ENCODE results near the gene SPATA25.

The SPATA25 gene

GRCh38 chr20:45845452-45845851 is 42.0 kb downstream of the SPATA25 start:
- H3K27ac ChIP-seq (ENCODE audit: insufficient read depth in 1 of 2, low read depth in 1 of 2, low read length in 2 of 2, poor library complexity in 1 of 2, severe bottlenecking in 2 of 2): no peak overlapping the region
- peaks cover 12 to 71% (median 43%) of the 10 kb centered on the region in 4 experiments for H3K36me3 ChIP-seq (ENCODE audit: control insufficient read depth in 4 of 4, insufficient read depth in 4 of 4, low read length in 3 of 4)
- peaks cover 3 to 15% (median 10%) of the 10 kb centered on the region in 4 experiments for H3K4me1 ChIP-seq (ENCODE audit: control extremely low read depth in 1 of 4, control insufficient read depth in 4 of 4, insufficient read depth in 4 of 4, low read length in 3 of 4)
- no peaks in the 10 kb centered on the region for H3K27me3 ChIP-seq (replicated peaks in 2 of 5; ENCODE audit: control insufficient read depth in 4 of 5, insufficient read depth in 5 of 5, low read length in 4 of 5)
- CTCF ChIA-PET: interaction anchor here (2.0 kb wide), 1 partner anchor 46 kb away, joined by 7 read pairs; no protein-coding TSS in a partner anchor
- no peak for DNase-seq
- H3K4me3 ChIP-seq (ENCODE audit: control insufficient read depth in 1 of 7, extremely low read depth in 1 of 7, insufficient read depth in 4 of 7, low read depth in 2 of 7, low read length in 6 of 7): no peak overlapping the region
- H3K9me3 ChIP-seq (ENCODE audit: control extremely low read depth in 1 of 5, control insufficient read depth in 4 of 5, insufficient read depth in 2 of 5, low read depth in 1 of 5, low read length in 4 of 5): no peaks in the 10 kb centered on the region
- POLR2A ChIA-PET: no interaction called here

- no peak for DNase-seq
- peaks cover 12 to 54% (median 40%) of the 10 kb centered on the region in 4 experiments for H3K36me3 ChIP-seq (ENCODE audit: control insufficient read depth in 4 of 4, insufficient read depth in 4 of 4, low read length in 3 of 4)
- H3K4me3 ChIP-seq (ENCODE audit: control insufficient read depth in 1 of 7, extremely low read depth in 1 of 7, insufficient read depth in 4 of 7, low read depth in 2 of 7, low read length in 6 of 7): no peak overlapping the region
- H3K27ac ChIP-seq (ENCODE audit: insufficient read depth in 1 of 2, low read depth in 1 of 2, low read length in 2 of 2, poor library complexity in 1 of 2, severe bottlenecking in 2 of 2): no peak overlapping the region
- ChIA-PET CTCF (interaction anchor here (1.2 to 2.0 kb wide), 2 partner anchors 9 to 44 kb away, joined by 4 to 7 read pairs; no protein-coding TSS in a partner anchor), POLR2A (no interaction called here)
- WGBS (ENCODE audit: insufficient coverage): 98% methylated on average over 11 of the region's 14 CpGs
- peaks cover 3 to 15% (median 10%) of the 10 kb centered on the region in 4 experiments for H3K4me1 ChIP-seq (ENCODE audit: control extremely low read depth in 1 of 4, control insufficient read depth in 4 of 4, insufficient read depth in 4 of 4, low read length in 3 of 4)
- H3K27me3 ChIP-seq (replicated peaks in 2 of 5; ENCODE audit: control insufficient read depth in 4 of 5, insufficient read depth in 5 of 5, low read length in 4 of 5): no peaks in the 10 kb centered on the region
- H3K9me3 ChIP-seq (ENCODE audit: control extremely low read depth in 1 of 5, control insufficient read depth in 4 of 5, insufficient read depth in 2 of 5, low read depth in 1 of 5, low read length in 4 of 5): no peaks in the 10 kb centered on the region
These were observed 43.9 kb downstream of the SPATA25 start for GRCh38 chr20:45843506-45843905.

- Histone ChIP-seq H3K36me3 (ENCODE audit: control insufficient read depth in 4 of 4, insufficient read depth in 4 of 4, low read length in 3 of 4) (peaks cover 12 to 49% (median 33%) of the 10 kb centered on the region in 4 experiments), H3K9me3 (ENCODE audit: control extremely low read depth in 1 of 5, control insufficient read depth in 4 of 5, insufficient read depth in 2 of 5, low read depth in 1 of 5, low read length in 4 of 5) (no peaks in the 10 kb centered on the region), H3K4me1 (ENCODE audit: control extremely low read depth in 1 of 4, control insufficient read depth in 4 of 4, insufficient read depth in 4 of 4, low read length in 3 of 4) (peaks cover 3 to 15% (median 10%) of the 10 kb centered on the region in 4 experiments), H3K27me3 (replicated peaks in 2 of 5; ENCODE audit: control insufficient read depth in 4 of 5, insufficient read depth in 5 of 5, low read length in 4 of 5) (no peaks in the 10 kb centered on the region), H3K27ac (ENCODE audit: insufficient read depth in 1 of 2, low read depth in 1 of 2, low read length in 2 of 2, poor library complexity in 1 of 2, severe bottlenecking in 2 of 2) (peak overlapping the region; percentile 37 to 54), H3K4me3 (ENCODE audit: control insufficient read depth in 1 of 7, extremely low read depth in 1 of 7, insufficient read depth in 4 of 7, low read depth in 2 of 7, low read length in 6 of 7) (no peak overlapping the region)
- 3% methylated on average over 5 of the region's 5 CpGs for WGBS (ENCODE audit: insufficient coverage)
- CTCF ChIA-PET: interaction anchor here (0.6 to 4.0 kb wide), 8 partner anchors 10 to 859 kb away, joined by 3 to 24 read pairs (median 4); partner anchors contain the start of gene TNNC2
- POLR2A ChIA-PET: interaction anchor here (0.6 kb wide), 1 partner anchor 43 kb away, joined by 3 read pairs; no protein-coding TSS in a partner anchor
- DNase-seq: peak; percentile 32 to 86 (median 81)
These were observed 45.1 kb downstream of the SPATA25 start for GRCh38 chr20:45842169-45842812.

GRCh38 chr20:45841407-45842129 is 45.9 kb downstream of the SPATA25 start:
- H3K4me1 ChIP-seq (ENCODE audit: control extremely low read depth in 1 of 4, control insufficient read depth in 4 of 4, insufficient read depth in 4 of 4, low read length in 3 of 4): peaks cover 3 to 20% (median 13%) of the 10 kb centered on the region in 4 experiments
- WGBS (ENCODE audit: insufficient coverage): 98% methylated on average over 7 of the region's 10 CpGs
- H3K27me3 ChIP-seq (replicated peaks in 2 of 5; ENCODE audit: control insufficient read depth in 4 of 5, insufficient read depth in 5 of 5, low read length in 4 of 5): no peaks in the 10 kb centered on the region
- peaks cover 11 to 44% (median 31%) of the 10 kb centered on the region in 4 experiments for H3K36me3 ChIP-seq (ENCODE audit: control insufficient read depth in 4 of 4, insufficient read depth in 4 of 4, low read length in 3 of 4)
- POLR2A ChIA-PET: interaction anchor here (0.6 kb wide), 1 partner anchor 42 kb away, joined by 3 read pairs; no protein-coding TSS in a partner anchor
- CTCF ChIA-PET: interaction anchor here (0.6 to 4.0 kb wide), 9 partner anchors 13 to 858 kb away, joined by 3 to 24 read pairs (median 5); partner anchors contain the start of gene TNNC2
- no peak overlapping the region for H3K27ac ChIP-seq (ENCODE audit: insufficient read depth in 1 of 2, low read depth in 1 of 2, low read length in 2 of 2, poor library complexity in 1 of 2, severe bottlenecking in 2 of 2)
- H3K9me3 ChIP-seq (ENCODE audit: control extremely low read depth in 1 of 5, control insufficient read depth in 4 of 5, insufficient read depth in 2 of 5, low read depth in 1 of 5, low read length in 4 of 5): no peaks in the 10 kb centered on the region
- DNase-seq: no peak
- H3K4me3 ChIP-seq (ENCODE audit: control insufficient read depth in 1 of 7, extremely low read depth in 1 of 7, insufficient read depth in 4 of 7, low read depth in 2 of 7, low read length in 6 of 7): no peak overlapping the region

DNA sequence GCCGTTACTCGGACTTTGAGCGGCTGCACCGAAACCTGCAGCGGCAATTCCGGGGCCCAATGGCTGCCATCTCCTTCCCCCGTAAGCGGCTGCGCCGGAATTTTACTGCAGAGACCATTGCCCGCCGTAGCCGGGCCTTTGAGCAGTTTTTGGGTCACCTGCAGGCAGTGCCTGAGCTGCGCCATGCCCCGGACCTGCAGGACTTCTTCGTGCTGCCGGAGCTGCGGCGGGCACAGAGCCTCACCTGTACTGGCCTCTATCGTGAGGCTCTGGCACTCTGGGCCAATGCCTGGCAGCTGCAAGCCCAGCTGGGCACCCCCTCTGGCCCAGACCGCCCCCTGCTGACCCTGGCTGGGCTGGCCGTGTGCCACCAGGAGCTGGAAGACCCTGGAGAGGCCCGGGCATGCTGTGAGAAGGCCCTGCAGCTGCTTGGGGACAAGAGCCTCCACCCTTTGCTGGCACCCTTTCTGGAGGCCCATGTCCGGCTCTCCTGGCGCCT is 46.7 kb downstream of the SPATA25 start:
- Histone ChIP-seq H3K9me3 (ENCODE audit: control extremely low read depth in 1 of 5, control insufficient read depth in 4 of 5, insufficient read depth in 2 of 5, low read depth in 1 of 5, low read length in 4 of 5) (no peaks in the 10 kb centered on the region), H3K27me3 (replicated peaks in 2 of 5; ENCODE audit: control insufficient read depth in 4 of 5, insufficient read depth in 5 of 5, low read length in 4 of 5) (no peaks in the 10 kb centered on the region), H3K4me3 (ENCODE audit: control insufficient read depth in 1 of 7, extremely low read depth in 1 of 7, insufficient read depth in 4 of 7, low read depth in 2 of 7, low read length in 6 of 7) (no peak overlapping the region), H3K27ac (ENCODE audit: insufficient read depth in 1 of 2, low read depth in 1 of 2, low read length in 2 of 2, poor library complexity in 1 of 2, severe bottlenecking in 2 of 2) (no peak overlapping the region), H3K36me3 (ENCODE audit: control insufficient read depth in 4 of 4, insufficient read depth in 4 of 4, low read length in 3 of 4) (peaks cover 11 to 37% (median 27%) of the 10 kb centered on the region in 4 experiments), H3K4me1 (ENCODE audit: control extremely low read depth in 1 of 4, control insufficient read depth in 4 of 4, insufficient read depth in 4 of 4, low read length in 3 of 4) (peaks cover 3 to 21% (median 14%) of the 10 kb centered on the region in 4 experiments)
- DNase-seq: no peak
- ChIA-PET POLR2A (no interaction called here), CTCF (interaction anchor here (0.9 to 4.0 kb wide), 9 partner anchors 9 to 126 kb away, joined by 3 to 24 read pairs (median 5); partner anchors contain the start of gene TNNC2)
- WGBS (ENCODE audit: insufficient coverage): 98% methylated on average over 25 of the region's 25 CpGs

GRCh38 chr20:45836841-45837240 is 50.6 kb downstream of the SPATA25 start:
- H3K27me3 ChIP-seq (replicated peaks in 2 of 5; ENCODE audit: control insufficient read depth in 4 of 5, insufficient read depth in 5 of 5, low read length in 4 of 5): peaks cover 0 to 3% (median 0%) of the 10 kb centered on the region in 5 experiments
- WGBS (ENCODE audit: insufficient coverage): 43% methylated on average over 1 of the region's 1 CpG
- H3K4me1 ChIP-seq (ENCODE audit: control extremely low read depth in 1 of 4, control insufficient read depth in 4 of 4, insufficient read depth in 4 of 4, low read length in 3 of 4): peaks cover 3 to 38% (median 24%) of the 10 kb centered on the region in 4 experiments
- peaks cover 0 to 12% (median 5%) of the 10 kb centered on the region in 4 experiments for H3K36me3 ChIP-seq (ENCODE audit: control insufficient read depth in 4 of 4, insufficient read depth in 4 of 4, low read length in 3 of 4)
- CTCF ChIA-PET: interaction anchor here (1.2 to 1.4 kb wide), 2 partner anchors 12 to 125 kb away, joined by 3 to 6 read pairs; no protein-coding TSS in a partner anchor
- DNase-seq: peak in 2 of 3 donors; percentile 48 to 68
- H3K9me3 ChIP-seq (ENCODE audit: control extremely low read depth in 1 of 5, control insufficient read depth in 4 of 5, insufficient read depth in 2 of 5, low read depth in 1 of 5, low read length in 4 of 5): no peaks in the 10 kb centered on the region
- POLR2A ChIA-PET: no interaction called here
- H3K27ac ChIP-seq (ENCODE audit: insufficient read depth in 1 of 2, low read depth in 1 of 2, low read length in 2 of 2, poor library complexity in 1 of 2, severe bottlenecking in 2 of 2): no peak overlapping the region
- H3K4me3 ChIP-seq (ENCODE audit: control insufficient read depth in 1 of 7, extremely low read depth in 1 of 7, insufficient read depth in 4 of 7, low read depth in 2 of 7, low read length in 6 of 7): no peak overlapping the region

All from common myeloid progenitor, CD34-positive (primary cell).